Measurements from ENCODE around the gene FAH.

Gene FAH

GRCh38 chr15:80208758-80209734 is 56.2 kb downstream of the FAH start:
- no peak for TF ChIP-seq GATA3 (IDR thresholded peaks at IDR 0.05; ENCODE audit: low read depth, low read length)
- no peak for TF ChIP-seq GATA2 (IDR thresholded peaks at IDR 0.05; ENCODE audit: low read depth, low read length)

- TF ChIP-seq GATA2 (IDR thresholded peaks at IDR 0.05; ENCODE audit: low read depth, low read length) (no peak), GATA3 (IDR thresholded peaks at IDR 0.05; ENCODE audit: low read depth, low read length) (no peak)
Observed at GRCh38 chr15:80210611-80211573, 58.1 kb downstream of the FAH start.

GRCh38 chr15:80211976-80212375 is 59.2 kb downstream of the FAH start:
- TF ChIP-seq GATA2 (IDR thresholded peaks at IDR 0.05; ENCODE audit: low read depth, low read length) (no peak), GATA3 (IDR thresholded peaks at IDR 0.05; ENCODE audit: low read depth, low read length) (no peak)

- no peak for TF ChIP-seq GATA3 (IDR thresholded peaks at IDR 0.05; ENCODE audit: low read depth, low read length)
- TF ChIP-seq GATA2 (IDR thresholded peaks at IDR 0.05; ENCODE audit: low read depth, low read length): no peak
Observed at GRCh38 chr15:80214910-80215309, 62.1 kb downstream of the FAH start.

- no peak for TF ChIP-seq GATA2 (IDR thresholded peaks at IDR 0.05; ENCODE audit: low read depth, low read length)
- TF ChIP-seq GATA3 (IDR thresholded peaks at IDR 0.05; ENCODE audit: low read depth, low read length): no peak
Observed at GRCh38 chr15:80216141-80216540, 63.3 kb downstream of the FAH start.

- TF ChIP-seq GATA2 (IDR thresholded peaks at IDR 0.05; ENCODE audit: low read depth, low read length) (no peak), GATA3 (IDR thresholded peaks at IDR 0.05; ENCODE audit: low read depth, low read length) (no peak)
Observed at GRCh38 chr15:80216911-80217310, 64.1 kb downstream of the FAH start.

GRCh38 chr15:80217327-80217900 is 64.6 kb downstream of the FAH start:
- TF ChIP-seq GATA2 (IDR thresholded peaks at IDR 0.05; ENCODE audit: low read depth, low read length) (no peak), GATA3 (IDR thresholded peaks at IDR 0.05; ENCODE audit: low read depth, low read length) (no peak)

- TF ChIP-seq GATA3 (IDR thresholded peaks at IDR 0.05; ENCODE audit: low read depth, low read length) (no peak), GATA2 (IDR thresholded peaks at IDR 0.05; ENCODE audit: low read depth, low read length) (no peak)
Observed at GRCh38 chr15:80219955-80220354, 67.2 kb downstream of the FAH start.

- TF ChIP-seq GATA2 (IDR thresholded peaks at IDR 0.05; ENCODE audit: low read depth, low read length) (no peak), GATA3 (IDR thresholded peaks at IDR 0.05; ENCODE audit: low read depth, low read length) (no peak)
Observed at GRCh38 chr15:80228959-80229610, 76.3 kb downstream of the FAH start.

GRCh38 chr15:80231371-80231770 is 78.6 kb downstream of the FAH start:
- TF ChIP-seq GATA3 (IDR thresholded peaks at IDR 0.05; ENCODE audit: low read depth, low read length) (no peak), GATA2 (IDR thresholded peaks at IDR 0.05; ENCODE audit: low read depth, low read length) (no peak)

- TF ChIP-seq GATA3 (IDR thresholded peaks at IDR 0.05; ENCODE audit: low read depth, low read length): no peak
- TF ChIP-seq GATA2 (IDR thresholded peaks at IDR 0.05; ENCODE audit: low read depth, low read length): no peak
Observed at GRCh38 chr15:80233581-80233980, 80.8 kb downstream of the FAH start.

- no peak for TF ChIP-seq GATA2 (IDR thresholded peaks at IDR 0.05; ENCODE audit: low read depth, low read length)
- no peak for TF ChIP-seq GATA3 (IDR thresholded peaks at IDR 0.05; ENCODE audit: low read depth, low read length)
Observed at GRCh38 chr15:80234883-80235282, 82.1 kb downstream of the FAH start.

Measured in SH-SY5Y (cell line).